Mammary epithelial cell (primary cell): ENCODE measurements around the gene ARL8A.

Experiments used
- CTCF ChIP-seq, 2 donors: IDR thresholded peaks in 1 of 2; conservative IDR thresholded peaks in 1 of 2; 2 replicates each; pipeline ENCODE4 v1.5.1; 2011 to 2012; ENCODE audit warnings: inconsistent platforms in 2 of 2, low read length in 2 of 2, mild to moderate bottlenecking in 2 of 2, control low read depth in 1 of 2, low read depth in 1 of 2; ENCODE audit not compliant: insufficient read depth in 1 of 2; ENCODE audit errors: extremely low read depth in 1 of 2
- EZH2 ChIP-seq: IDR thresholded peaks from 2 replicates; pipeline ENCODE4 v1.6.1; 2012; ENCODE audit warnings: low read length, inconsistent platforms, borderline replicate concordance

- TF ChIP-seq EZH2 (no peak), CTCF (conservative IDR thresholded peaks at IDR 0.05 in 1 of 2, IDR thresholded peaks at IDR 0.05 in 1 of 2; ENCODE audit: extremely low read depth in 1 of 2, insufficient read depth in 1 of 2, low read depth in 1 of 2, low read length in 2 of 2) (no peak)
These were observed 42.6 kb upstream of the ARL8A start for GRCh38 chr1:202187041-202187671.
